Measurements from ENCODE around the gene OTP.

The OTP gene

DNA sequence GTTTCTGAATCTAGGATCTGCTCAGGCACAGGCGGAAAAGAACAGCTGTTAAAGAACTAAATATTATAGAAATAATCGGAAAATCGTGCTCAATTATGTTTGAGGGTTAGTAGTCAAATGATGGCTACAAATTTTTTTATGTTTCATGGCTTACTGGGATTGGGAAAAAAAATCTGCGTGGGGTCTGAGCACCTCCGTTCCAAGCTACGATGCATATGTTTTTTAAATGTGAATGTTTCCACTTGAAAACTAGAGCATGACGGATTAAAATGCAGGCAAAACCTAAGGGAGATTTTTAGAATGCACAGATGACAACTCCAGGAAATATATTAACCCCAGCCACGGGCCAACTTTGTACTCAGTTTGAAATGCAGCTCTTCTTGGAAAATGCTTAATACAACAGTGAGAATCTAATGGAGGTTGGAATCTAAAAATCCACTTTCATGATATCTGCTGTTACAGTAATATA is 5.3 kb downstream of the OTP start:
- Histone ChIP-seq H3K4me3 (replicated peaks; ENCODE audit: insufficient read depth, low read length) (no peak overlapping the region), H3K27ac (replicated peaks) (no peak overlapping the region), H3K27me3 (ENCODE audit: insufficient read depth, poor library complexity, severe bottlenecking) (peaks cover 14% of the 10 kb centered on the region)
- TF ChIP-seq POLR2AphosphoS5 (IDR thresholded peaks at IDR 0.05; ENCODE audit: low read depth) = no peak
- TF ChIP-seq, protein P1, sequence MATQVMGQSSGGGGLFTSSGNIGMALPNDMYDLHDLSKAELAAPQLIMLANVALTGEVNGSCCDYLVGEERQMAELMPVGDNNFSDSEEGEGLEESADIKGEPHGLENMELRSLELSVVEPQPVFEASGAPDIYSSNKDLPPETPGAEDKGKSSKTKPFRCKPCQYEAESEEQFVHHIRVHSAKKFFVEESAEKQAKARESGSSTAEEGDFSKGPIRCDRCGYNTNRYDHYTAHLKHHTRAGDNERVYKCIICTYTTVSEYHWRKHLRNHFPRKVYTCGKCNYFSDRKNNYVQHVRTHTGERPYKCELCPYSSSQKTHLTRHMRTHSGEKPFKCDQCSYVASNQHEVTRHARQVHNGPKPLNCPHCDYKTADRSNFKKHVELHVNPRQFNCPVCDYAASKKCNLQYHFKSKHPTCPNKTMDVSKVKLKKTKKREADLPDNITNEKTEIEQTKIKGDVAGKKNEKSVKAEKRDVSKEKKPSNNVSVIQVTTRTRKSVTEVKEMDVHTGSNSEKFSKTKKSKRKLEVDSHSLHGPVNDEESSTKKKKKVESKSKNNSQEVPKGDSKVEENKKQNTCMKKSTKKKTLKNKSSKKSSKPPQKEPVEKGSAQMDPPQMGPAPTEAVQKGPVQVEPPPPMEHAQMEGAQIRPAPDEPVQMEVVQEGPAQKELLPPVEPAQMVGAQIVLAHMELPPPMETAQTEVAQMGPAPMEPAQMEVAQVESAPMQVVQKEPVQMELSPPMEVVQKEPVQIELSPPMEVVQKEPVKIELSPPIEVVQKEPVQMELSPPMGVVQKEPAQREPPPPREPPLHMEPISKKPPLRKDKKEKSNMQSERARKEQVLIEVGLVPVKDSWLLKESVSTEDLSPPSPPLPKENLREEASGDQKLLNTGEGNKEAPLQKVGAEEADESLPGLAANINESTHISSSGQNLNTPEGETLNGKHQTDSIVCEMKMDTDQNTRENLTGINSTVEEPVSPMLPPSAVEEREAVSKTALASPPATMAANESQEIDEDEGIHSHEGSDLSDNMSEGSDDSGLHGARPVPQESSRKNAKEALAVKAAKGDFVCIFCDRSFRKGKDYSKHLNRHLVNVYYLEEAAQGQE (IDR thresholded peaks at IDR 0.05; ENCODE audit: insufficient replicate concordance, low read depth) = no peak
- TF ChIP-seq SPI1 (IDR thresholded peaks at IDR 0.05; ENCODE audit: borderline replicate concordance, low read depth) = no peak
- no peak for TF ChIP-seq GABPA (IDR thresholded peaks at IDR 0.05; ENCODE audit: low read depth)
- no peak for DNase-seq (ENCODE audit: low read depth in 1 of 2, low spot score in 1 of 2)

DNA sequence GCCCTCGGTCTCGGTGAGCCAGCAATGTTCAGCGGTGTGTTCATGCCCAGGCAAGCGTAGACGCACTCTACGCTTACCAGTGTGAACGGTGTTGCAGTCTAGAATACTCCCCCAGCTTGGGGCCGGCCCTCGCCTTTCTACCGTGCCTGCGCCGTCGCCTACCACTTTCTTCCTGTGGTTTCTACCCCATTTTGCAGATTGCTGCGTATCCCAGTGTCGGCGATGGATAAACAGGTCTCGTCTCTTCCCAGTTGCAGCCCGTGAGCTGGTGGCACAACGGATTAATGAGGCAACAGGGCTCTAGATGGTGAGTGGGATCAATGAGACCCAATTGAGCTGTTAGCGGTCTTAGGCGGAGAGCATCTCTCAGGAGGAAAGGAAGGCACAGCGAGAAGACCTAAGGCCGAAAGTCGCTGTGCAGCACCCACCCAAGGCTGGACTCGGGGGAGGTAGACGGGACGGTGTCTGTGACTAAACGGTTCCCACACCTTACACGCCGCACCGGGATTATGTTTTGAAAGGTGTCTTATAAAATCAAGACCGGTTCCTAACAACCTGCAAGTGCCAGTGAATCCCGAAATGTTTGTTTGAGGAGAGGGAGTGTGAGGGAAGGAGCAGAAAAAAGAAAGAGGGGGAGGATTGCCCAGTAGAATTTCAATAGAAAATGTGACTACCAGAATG is 5.8 kb downstream of the OTP start:
- DNase-seq (ENCODE audit: low read depth in 1 of 2, low spot score in 1 of 2) = no peak
- Histone ChIP-seq H3K4me3 (replicated peaks; ENCODE audit: insufficient read depth, low read length) (no peak overlapping the region), H3K27ac (replicated peaks) (no peak overlapping the region), H3K27me3 (ENCODE audit: insufficient read depth, poor library complexity, severe bottlenecking) (peaks cover 14% of the 10 kb centered on the region)
- TF ChIP-seq, protein P2, sequence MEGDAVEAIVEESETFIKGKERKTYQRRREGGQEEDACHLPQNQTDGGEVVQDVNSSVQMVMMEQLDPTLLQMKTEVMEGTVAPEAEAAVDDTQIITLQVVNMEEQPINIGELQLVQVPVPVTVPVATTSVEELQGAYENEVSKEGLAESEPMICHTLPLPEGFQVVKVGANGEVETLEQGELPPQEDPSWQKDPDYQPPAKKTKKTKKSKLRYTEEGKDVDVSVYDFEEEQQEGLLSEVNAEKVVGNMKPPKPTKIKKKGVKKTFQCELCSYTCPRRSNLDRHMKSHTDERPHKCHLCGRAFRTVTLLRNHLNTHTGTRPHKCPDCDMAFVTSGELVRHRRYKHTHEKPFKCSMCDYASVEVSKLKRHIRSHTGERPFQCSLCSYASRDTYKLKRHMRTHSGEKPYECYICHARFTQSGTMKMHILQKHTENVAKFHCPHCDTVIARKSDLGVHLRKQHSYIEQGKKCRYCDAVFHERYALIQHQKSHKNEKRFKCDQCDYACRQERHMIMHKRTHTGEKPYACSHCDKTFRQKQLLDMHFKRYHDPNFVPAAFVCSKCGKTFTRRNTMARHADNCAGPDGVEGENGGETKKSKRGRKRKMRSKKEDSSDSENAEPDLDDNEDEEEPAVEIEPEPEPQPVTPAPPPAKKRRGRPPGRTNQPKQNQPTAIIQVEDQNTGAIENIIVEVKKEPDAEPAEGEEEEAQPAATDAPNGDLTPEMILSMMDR (IDR thresholded peaks at IDR 0.05; ENCODE audit: insufficient read depth, low read length) = no peak
- TF ChIP-seq, protein P1 (IDR thresholded peaks at IDR 0.05; ENCODE audit: insufficient replicate concordance, low read depth) = no peak
- TF ChIP-seq SPI1 (IDR thresholded peaks at IDR 0.05; ENCODE audit: borderline replicate concordance, low read depth) (no peak), GABPA (IDR thresholded peaks at IDR 0.05; ENCODE audit: low read depth) (no peak), POLR2AphosphoS5 (IDR thresholded peaks at IDR 0.05; ENCODE audit: low read depth) (no peak)

DNA sequence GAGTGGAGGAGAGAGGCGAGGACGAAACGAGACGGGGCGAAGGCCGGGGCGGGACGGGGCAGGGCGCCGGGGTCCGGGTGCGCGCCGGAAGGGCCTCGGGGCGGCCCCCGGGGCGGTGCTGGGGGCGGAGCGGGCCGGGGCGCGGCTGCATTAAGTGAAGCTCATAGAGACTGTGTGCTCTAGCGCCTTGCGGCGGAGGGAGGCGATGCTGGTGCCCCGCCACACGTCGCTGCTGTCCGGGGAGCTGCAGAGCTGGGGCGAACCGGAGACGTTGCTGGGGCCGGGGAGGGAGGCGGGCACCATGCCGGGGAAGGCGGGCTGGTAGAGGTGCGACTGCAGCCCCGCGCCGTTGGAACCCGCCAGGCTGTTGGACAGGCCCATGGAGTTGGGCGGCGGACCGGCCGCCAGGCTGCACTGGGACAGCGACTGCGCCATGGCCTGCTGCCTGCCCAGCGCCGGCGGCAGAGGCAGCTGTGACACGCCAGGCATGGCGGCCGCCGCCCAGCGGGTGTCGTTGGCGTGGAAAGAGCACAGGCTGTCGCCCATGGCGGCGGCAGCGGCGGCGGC is 8.3 kb downstream of the OTP start:
- peak; percentile 11 to 41 for DNase-seq (ENCODE audit: low read depth in 1 of 2, low spot score in 1 of 2)
- Histone ChIP-seq H3K27me3 (ENCODE audit: insufficient read depth, poor library complexity, severe bottlenecking) (peaks cover 8% of the 10 kb centered on the region), H3K27ac (replicated peaks) (no peak overlapping the region), H3K4me3 (replicated peaks; ENCODE audit: insufficient read depth, low read length) (peak overlapping the region; percentile 52)
- TF ChIP-seq, protein P1 (IDR thresholded peaks at IDR 0.05; ENCODE audit: insufficient replicate concordance, low read depth) = no peak
- TF ChIP-seq GABPA (IDR thresholded peaks at IDR 0.05; ENCODE audit: low read depth) (no peak), POLR2AphosphoS5 (IDR thresholded peaks at IDR 0.05; ENCODE audit: low read depth) (no peak)

DNA sequence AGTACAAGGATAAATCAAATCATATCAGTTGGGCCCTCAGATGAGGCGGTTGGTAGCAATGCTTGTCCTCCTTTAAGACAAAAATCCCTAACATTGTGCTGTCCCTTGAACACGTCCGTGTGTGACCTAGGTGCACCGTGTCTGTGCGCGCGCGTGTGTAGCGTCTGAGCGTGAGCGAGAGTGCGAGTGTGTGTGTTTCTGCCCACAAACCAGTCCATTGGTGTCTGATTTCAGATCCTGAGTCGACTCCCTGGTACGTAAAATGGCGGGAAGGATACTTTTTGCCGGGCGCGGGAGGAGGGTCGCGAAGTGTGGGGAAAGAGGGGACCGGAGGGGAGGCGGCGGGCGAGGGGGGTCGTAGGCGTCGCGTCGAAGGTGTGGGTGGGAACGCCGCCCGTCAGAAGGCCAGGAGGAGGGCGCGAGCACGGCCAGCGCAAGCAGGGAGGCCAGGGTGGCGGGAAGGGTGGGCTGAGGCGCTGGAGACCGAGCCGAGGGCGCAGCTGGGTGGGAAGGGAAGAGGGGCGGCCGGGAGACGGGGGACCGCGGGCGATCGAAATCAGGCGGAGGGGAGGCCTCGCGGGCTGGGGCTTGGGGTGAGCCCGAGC is 8.9 kb downstream of the OTP start:
- Histone ChIP-seq H3K27ac (replicated peaks) (no peak overlapping the region), H3K4me3 (replicated peaks; ENCODE audit: insufficient read depth, low read length) (peak overlapping the region; percentile 52), H3K27me3 (ENCODE audit: insufficient read depth, poor library complexity, severe bottlenecking) (peaks cover 6% of the 10 kb centered on the region)
- no peak for DNase-seq (ENCODE audit: low read depth in 1 of 2, low spot score in 1 of 2)
- TF ChIP-seq SPI1 (IDR thresholded peaks at IDR 0.05; ENCODE audit: borderline replicate concordance, low read depth) = no peak
- no peak for TF ChIP-seq POLR2AphosphoS5 (IDR thresholded peaks at IDR 0.05; ENCODE audit: low read depth)
- TF ChIP-seq GABPA (IDR thresholded peaks at IDR 0.05; ENCODE audit: low read depth) = no peak
- TF ChIP-seq, protein P2 (IDR thresholded peaks at IDR 0.05; ENCODE audit: insufficient read depth, low read length) = no peak
- TF ChIP-seq, protein P1 (IDR thresholded peaks at IDR 0.05; ENCODE audit: insufficient replicate concordance, low read depth) = no peak

Measured in HL-60 (cell line).